NCI-H524 treated with DMSO at 0.1 percent for 48 hours (cell line): ENCODE measurements around the gene PDCD2.
"Not testable (repeated sequence)": the region's sequence is repeated elsewhere in the genome, so short reads cannot be mapped to it uniquely, and the experiment has no call there.

ENCODE experiments used
- DNase-seq: peaks from one replicate; lab custom pipeline; 2025; lab: John Stamatoyannopoulos, UW

Gene PDCD2

GRCh38 chr6:170552765-170553533 lies 31.5 kb downstream of the PDCD2 start, which contains the start of gene PSMB1:
Gene PSMB1, minus strand, starts transcription at chr6:170553307. Its CDS starts 65 bp downstream, at chr6:170553242.
- peak; percentile 84 for DNase-seq

- DNase-seq: no peak
Observed at GRCh38 chr6:170545405-170545804, 39.0 kb downstream of the PDCD2 start.

- DNase-seq: no peak
Observed at GRCh38 chr6:170542031-170542719, 42.3 kb downstream of the PDCD2 start.

GRCh38 chr6:170537329-170537728 lies 47.1 kb downstream of the PDCD2 start:
- DNase-seq: no peak

- no peak for DNase-seq
Observed at GRCh38 chr6:170536671-170537070, 47.8 kb downstream of the PDCD2 start.

GRCh38 chr6:170535004-170535403 lies 49.4 kb downstream of the PDCD2 start:
- no peak for DNase-seq

- no peak for DNase-seq
Observed at GRCh38 chr6:170533792-170534191, 50.6 kb downstream of the PDCD2 start.

GRCh38 chr6:170532867-170533488 lies 51.5 kb downstream of the PDCD2 start:
- DNase-seq: peak; percentile 76

GRCh38 chr6:170529839-170530469 lies 54.5 kb downstream of the PDCD2 start:
- peak; percentile 16 for DNase-seq

GRCh38 chr6:170527995-170528394 lies 56.4 kb downstream of the PDCD2 start:
- DNase-seq: not testable (repeated sequence)

- DNase-seq: no peak
Observed at GRCh38 chr6:170525795-170526194, 58.6 kb downstream of the PDCD2 start.
